NB4 (cell line): ENCODE results near the gene RNF152.

Experiments
- DNase-seq: peaks from one replicate; pipeline ENCODE4 v3.0.0; 2010; ENCODE audit warnings: low read depth
- H3K4me3 ChIP-seq: one replicate; pipeline ENCODE4 v1.5.1; 2011; ENCODE audit warnings: mild to moderate bottlenecking, low read depth, low read length, moderate library complexity
- MYC ChIP-seq: IDR thresholded peaks from 2 replicates; pipeline ENCODE4 v1.6.1; 2011; ENCODE audit warnings: low read depth, low read length
- POLR2A ChIP-seq: IDR thresholded peaks from 2 replicates; pipeline ENCODE4 v1.6.1; 2011; ENCODE audit warnings: mild to moderate bottlenecking; ENCODE audit not compliant: insufficient read length; ENCODE audit errors: extremely low read depth
- TF ChIP-seq, protein P1 (sequence below): IDR thresholded peaks from 2 replicates; pipeline ENCODE4 v1.6.1; 2011; ENCODE audit warnings: low read depth, low read length
- TF ChIP-seq, protein P2 (sequence below): IDR thresholded peaks from one replicate; pipeline ENCODE4 v1.5.1; 2012; ENCODE audit warnings: low read depth, low read length

Gene RNF152

DNA sequence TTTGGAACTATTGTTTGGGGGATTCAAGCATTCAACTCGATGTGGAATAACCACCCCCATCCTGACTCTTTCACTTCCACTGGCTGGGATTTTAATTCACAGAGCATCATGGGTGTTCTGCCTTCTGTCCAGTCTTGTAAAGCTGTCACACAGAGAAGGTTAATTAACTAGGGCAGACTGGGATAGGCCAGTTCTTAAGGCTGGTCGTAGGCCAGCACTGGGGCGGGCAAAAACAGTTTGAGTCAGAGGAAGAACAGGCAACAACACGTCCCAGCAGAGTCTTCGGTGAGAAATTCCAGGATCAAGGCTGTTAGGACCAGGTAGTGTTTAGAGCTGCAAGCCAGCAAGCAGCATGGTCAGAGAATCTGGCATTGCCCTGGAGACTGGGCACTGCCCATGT is 4.0 kb upstream of the RNF152 start:
- no peak for DNase-seq
- TF ChIP-seq, protein P1, sequence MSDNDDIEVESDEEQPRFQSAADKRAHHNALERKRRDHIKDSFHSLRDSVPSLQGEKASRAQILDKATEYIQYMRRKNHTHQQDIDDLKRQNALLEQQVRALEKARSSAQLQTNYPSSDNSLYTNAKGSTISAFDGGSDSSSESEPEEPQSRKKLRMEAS, result no peak
- TF ChIP-seq, protein P2, sequence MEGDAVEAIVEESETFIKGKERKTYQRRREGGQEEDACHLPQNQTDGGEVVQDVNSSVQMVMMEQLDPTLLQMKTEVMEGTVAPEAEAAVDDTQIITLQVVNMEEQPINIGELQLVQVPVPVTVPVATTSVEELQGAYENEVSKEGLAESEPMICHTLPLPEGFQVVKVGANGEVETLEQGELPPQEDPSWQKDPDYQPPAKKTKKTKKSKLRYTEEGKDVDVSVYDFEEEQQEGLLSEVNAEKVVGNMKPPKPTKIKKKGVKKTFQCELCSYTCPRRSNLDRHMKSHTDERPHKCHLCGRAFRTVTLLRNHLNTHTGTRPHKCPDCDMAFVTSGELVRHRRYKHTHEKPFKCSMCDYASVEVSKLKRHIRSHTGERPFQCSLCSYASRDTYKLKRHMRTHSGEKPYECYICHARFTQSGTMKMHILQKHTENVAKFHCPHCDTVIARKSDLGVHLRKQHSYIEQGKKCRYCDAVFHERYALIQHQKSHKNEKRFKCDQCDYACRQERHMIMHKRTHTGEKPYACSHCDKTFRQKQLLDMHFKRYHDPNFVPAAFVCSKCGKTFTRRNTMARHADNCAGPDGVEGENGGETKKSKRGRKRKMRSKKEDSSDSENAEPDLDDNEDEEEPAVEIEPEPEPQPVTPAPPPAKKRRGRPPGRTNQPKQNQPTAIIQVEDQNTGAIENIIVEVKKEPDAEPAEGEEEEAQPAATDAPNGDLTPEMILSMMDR, result no peak
- TF ChIP-seq MYC (no peak), POLR2A (no peak)
- H3K4me3 ChIP-seq, result no peak overlapping the region

DNA sequence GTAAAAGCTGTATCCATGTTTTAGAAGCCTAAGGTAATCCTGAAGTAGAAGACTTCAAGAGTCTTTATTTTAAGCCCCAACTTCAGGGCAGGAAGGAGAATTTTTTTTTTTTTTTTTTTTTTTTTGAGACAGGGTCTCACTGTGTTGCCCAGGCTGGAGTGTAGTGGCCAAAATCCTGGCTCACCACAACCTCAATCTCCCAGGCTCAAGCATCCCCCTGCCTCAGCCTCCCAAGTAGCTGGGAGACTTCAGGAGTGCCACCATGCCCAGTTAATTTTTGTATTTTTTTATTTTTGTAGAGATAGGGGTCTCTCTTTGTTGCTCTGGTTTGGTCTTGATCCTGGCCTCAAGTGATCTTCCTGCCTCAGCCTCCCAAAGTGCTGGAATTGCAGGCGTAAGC is 3.3 kb upstream of the RNF152 start:
- H3K4me3 ChIP-seq, result no peak overlapping the region
- TF ChIP-seq, protein P2, result no peak
- TF ChIP-seq, protein P1, result no peak
- TF ChIP-seq POLR2A, result no peak
- TF ChIP-seq MYC, result no peak
- no peak for DNase-seq

DNA sequence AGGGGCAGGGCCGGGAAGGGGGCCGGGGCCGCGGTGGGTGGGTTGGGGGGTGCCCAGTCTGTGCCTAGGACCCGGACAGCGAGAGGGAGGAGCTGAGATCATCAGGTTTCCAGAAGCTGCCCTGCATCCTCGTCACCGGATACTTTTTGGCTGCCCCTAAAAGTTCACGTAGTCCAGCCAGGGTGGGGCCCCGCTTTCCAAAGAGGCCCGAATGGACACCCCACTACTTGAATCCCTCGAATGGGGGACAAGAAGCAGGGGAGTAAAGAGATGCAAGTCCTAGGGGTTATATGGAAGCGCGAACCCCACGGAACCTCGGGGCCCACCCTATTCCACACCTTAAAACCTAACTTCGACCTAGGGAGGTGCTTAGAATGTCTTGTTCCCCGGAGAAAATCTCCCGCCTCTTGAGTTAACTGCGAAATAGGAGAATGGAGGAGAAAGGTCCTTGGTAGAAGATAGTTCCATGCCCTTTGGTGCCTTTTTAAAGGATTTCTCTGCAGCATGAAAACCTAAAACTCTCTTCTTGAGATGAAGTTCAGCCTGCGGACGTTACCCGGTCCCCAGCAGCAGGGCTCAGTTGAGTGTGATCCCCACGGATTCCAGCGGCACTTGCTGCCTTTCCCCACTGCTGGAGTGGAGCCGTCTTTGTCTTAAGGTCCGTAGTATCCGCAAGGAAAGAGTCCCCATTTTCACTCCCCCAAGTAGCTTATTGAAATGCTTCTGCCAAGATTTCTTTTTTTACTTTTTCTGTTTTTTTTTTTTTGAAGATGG is 2.1 kb upstream of the RNF152 start:
- TF ChIP-seq, protein P1, result no peak
- TF ChIP-seq MYC, result no peak
- TF ChIP-seq, protein P2, result no peak
- TF ChIP-seq POLR2A, result no peak
- H3K4me3 ChIP-seq, result no peak overlapping the region
- DNase-seq, result no peak

DNA sequence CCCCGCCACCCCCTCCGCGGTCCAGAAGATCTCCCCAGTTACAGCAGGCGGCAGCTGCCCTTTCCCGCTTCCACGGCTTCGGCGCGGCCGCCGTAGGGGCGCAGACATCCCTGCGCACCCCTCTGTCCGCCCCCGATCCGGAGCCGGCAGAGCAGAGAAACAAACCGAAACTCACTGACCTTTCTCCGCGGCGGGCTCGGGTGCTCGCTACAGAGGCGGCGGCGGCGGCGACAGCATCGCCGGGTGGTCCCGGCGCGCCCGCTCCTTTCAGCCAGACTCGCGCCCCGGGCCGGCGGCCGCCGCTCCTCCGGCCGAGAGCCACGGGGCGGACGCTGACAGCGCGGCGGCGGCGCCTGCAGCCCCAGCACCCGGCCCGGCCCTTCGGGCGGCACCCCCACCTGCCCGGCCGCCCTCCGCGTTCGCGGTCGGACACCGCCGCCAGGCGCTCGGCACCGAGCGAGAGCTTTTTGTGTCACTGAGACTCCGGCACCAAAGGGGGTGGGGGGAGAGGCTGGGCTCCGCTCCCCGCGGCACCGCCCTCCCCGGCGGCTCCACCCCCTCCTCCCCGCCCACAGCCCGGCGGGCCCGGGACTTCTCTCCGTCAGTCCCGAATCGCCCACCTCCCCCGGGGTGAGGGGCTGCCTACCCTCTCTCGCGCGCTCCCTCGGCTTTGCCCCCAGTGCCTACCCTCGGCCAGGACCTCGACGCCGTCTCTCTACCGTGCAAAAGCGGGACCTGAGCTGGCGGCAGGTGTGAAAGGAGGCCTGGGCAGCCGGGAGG is 1.4 kb upstream of the RNF152 start:
- peak; percentile 45 for DNase-seq
- H3K4me3 ChIP-seq, result no peak overlapping the region

DNA sequence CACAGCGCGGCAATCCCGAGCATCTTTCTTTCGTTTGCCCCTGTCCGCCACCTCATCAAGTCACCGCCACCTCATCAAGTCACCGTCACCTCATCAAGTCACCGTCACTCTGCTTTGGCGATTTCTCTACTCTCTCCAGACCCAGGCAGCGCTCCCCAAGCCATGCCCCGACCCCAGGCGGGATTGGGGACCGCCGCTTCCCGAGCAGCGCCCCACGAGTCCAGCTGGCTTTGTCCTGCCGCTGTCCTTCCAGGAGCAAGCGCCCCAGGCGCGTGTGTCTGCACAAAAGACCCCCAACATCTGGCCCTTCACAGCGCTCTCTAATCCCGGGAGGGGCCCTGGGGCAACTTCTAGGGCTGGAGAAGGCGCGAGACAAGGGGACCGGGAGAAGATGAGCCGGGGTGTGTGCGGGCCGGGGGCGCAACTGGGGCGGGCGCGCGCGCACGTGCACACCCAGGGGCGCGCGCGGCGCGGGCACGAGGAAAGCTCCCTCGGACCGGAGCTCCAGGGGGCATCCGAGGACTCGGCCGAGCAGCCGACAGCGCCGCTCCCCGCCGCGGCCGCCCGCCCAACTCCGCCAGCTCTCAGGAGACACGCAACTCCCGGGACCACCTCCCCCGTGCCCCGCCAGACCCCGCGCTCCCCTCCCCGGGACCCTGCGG is 633 bp upstream of the RNF152 start:
- DNase-seq, result peak; percentile 14

More for the DNA sequence above, 1.4 kb upstream of the RNF152 start:
- TF ChIP-seq, protein P2, result no peak
- TF ChIP-seq MYC, result no peak
- TF ChIP-seq, protein P1, result no peak
- no peak for TF ChIP-seq POLR2A

More for the DNA sequence above, 633 bp upstream of the RNF152 start:
- no peak overlapping the region for H3K4me3 ChIP-seq
- TF ChIP-seq POLR2A (no peak), MYC (no peak)
- TF ChIP-seq, protein P1, result no peak
- TF ChIP-seq, protein P2, result no peak
